NCI-H1930 (cell line): Measurements from ENCODE around the gene PGA5.
"Not testable (repeated sequence)": the region's sequence is repeated elsewhere in the genome, so short reads cannot be mapped to it uniquely, and the experiment has no call there.

ENCODE experiments used
- DNase-seq, 2 experiments: peaks; one replicate each; lab custom pipeline; 2025; lab: John Stamatoyannopoulos, UW

Gene PGA5

GRCh38 chr11:61226457-61227137 is 14.4 kb upstream of the PGA5 start:
- DNase-seq = not testable (repeated sequence)

GRCh38 chr11:61229458-61229857 is 11.5 kb upstream of the PGA5 start:
- not testable (repeated sequence) for DNase-seq

DNA sequence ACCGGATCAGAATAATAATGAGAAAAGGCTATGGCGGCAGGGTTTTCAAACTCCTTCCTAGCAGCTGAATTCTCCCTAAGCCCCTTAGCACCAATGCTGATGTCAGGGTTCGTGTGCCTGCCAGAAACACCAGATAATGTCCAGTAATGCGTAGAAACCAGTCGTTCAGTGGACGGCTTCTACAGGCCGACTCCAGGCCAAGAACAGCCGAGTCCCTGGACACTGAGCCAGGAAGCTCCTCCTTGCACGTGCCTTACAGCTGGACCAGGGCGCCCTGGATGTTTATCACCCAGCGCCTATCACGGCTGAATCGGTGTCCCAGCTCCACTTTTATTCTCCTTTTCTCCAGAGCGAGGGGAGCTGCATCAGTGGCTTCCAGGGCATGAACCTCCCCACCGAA is 9.9 kb upstream of the PGA5 start:
- not testable (repeated sequence) for DNase-seq

GRCh38 chr11:61231585-61231984 is 9.4 kb upstream of the PGA5 start:
- not testable (repeated sequence) for DNase-seq

DNA sequence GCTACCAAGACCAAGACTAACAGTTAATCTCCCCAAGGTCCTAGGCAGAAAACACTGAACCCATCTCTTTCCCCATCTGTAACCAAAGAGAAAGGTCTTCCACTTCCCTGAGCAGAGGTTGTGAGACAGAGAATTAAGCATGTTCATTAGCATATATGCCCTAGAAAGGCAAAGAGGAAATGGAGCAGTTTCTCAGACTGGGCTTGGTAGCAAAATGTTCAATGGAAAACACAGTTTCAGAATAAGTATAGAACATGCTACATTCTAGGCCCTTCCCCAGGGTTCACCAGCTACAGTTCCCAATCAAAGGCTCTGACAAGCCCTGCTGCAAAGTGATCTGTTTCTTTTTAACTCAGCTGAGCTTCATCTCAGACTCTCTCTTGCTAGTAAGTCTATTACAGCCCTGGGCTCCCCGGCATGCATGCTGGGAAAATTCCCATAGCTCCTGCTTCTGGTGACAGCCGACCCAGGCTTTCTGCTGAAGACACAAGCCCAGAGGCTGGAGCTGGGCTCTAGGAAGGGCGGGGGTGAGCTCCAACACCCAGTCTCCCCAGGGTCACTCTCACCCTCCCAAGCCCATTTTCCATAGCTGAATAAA is 8.3 kb upstream of the PGA5 start:
- not testable (repeated sequence) for DNase-seq

- not testable (repeated sequence) for DNase-seq
These were observed 3.8 kb upstream of the PGA5 start for GRCh38 chr11:61237130-61237529.

- DNase-seq = not testable (repeated sequence)
These were observed 687 bp upstream of the PGA5 start for GRCh38 chr11:61240288-61240687.

DNA sequence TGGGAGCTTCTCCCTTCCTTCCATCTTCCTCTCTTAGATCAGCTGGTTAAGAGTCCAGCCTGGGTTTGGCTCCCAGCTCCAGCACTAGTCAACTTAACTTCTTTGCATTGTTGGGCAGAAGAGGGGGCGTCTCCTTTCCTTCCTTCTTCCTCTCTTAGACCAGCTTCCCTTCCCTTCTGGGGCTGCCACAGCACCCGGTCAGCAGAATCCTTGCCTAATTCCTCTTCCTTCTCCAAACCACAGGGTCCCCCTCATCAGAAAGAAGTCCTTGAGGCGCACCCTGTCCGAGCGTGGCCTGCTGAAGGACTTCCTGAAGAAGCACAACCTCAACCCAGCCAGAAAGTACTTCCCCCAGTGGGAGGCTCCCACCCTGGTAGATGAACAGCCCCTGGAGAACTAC is 551 bp downstream of the PGA5 start:
- DNase-seq = not testable (repeated sequence)

DNA sequence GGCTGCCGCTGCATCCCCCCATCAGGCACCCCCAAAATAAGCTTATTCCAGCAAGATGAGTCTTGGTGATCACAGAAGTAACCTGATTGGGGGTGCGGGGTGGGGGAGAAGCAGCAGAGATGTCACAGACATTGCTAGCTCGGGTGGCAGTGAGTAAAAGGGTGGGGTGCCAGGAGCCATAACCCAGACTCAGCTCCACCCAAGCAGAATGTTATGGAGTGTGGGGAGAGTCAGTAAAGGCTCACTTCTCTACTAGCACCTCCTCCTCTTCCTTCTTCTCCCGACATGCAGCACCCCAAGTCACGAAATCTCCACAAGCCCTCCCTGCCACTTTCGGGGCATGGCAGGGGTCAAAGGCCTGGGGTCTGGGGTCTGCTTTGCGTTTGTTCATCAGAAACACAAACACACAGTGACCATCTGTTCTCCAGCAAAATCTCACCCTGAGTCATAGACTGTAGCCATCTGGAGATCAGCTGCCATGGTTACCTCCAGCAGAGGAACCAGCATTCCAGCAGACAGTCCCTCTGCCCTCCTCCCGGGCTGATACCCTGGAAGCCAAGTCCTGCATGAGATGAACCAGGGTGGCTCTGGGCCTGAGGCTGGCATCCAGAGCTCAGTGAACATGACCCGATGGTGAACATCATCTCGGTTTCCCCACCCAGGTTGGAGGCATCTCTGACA is 4.4 kb downstream of the PGA5 start:
- DNase-seq = not testable (repeated sequence)

GRCh38 chr11:61248071-61248470 is 7.1 kb downstream of the PGA5 start:
- not testable (repeated sequence) for DNase-seq

GRCh38 chr11:61249201-61249600 is 8.2 kb downstream of the PGA5 start:
- DNase-seq = not testable (repeated sequence)

GRCh38 chr11:61250796-61251765 is 10.1 kb downstream of the PGA5 start:
- not testable (repeated sequence) for DNase-seq

DNA sequence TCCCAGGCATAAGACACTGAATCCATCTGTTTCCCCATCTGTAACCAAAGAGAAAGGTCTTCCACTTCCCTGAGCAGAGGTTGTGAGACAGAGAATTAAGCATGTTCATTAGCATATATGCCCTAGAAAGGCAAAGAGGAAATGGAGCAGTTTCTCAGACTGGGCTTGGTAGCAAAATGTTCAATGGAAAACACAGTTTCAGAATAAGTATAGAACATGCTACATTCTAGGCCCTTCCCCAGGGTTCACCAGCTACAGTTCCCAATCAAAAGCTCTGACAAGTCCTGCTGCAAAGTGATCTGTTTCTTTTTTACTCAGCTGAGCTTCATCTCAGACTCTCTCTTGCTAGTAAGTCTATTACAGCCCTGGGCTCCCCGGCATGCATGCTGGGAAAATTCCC is 11.4 kb downstream of the PGA5 start:
- DNase-seq = not testable (repeated sequence)

GRCh38 chr11:61254403-61255025 is 13.5 kb downstream of the PGA5 start:
- peak in 1 of 2 experiments; percentile 18 for DNase-seq

- DNase-seq = no peak
These were observed 15.9 kb downstream of the PGA5 start for GRCh38 chr11:61256710-61257482.

GRCh38 chr11:61258546-61258945 is 17.6 kb downstream of the PGA5 start:
- DNase-seq = no peak

GRCh38 chr11:61259363-61259762 is 18.4 kb downstream of the PGA5 start:
- DNase-seq = no peak

DNA sequence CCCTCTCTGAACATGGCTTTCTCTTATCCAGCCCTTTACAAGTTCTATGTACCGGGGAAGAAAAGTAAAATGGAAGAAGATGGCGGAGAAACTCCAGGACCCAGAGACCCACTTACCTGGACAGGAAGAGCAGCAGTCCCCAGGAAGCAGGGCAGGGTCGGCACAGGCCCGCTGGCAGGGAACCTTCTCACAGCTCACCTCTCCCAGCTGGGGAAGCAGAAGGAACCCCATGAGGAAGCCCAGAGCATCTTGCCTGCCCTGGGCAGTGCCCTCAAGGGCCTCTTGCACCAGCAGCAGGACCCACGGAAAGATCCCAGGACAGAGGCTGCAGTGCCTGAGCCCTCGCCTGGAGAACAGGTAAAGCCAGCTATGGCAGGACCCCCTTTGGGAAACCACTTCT is 23.4 kb downstream of the PGA5 start:
- DNase-seq = no peak

- no peak for DNase-seq
These were observed 23.8 kb downstream of the PGA5 start for GRCh38 chr11:61264795-61265194.

DNA sequence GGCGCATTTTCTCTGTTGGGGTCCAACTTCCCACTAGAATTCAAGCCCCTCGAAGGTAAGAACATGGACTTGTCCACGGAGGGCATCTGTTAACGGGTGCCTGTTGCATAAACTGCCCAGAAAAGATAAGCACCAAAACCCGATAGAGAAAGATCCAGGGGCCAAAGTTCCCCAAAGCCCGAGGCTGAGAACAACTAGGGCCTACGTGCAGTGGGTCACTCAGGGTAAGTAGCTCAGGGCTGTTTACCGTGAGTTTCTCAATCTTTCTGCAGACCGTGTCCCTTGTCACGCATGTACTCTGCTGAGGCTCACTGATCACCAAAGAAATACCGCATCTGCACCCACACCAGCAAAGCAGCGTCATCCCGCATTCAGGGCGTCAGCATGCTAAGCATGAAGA is 24.4 kb downstream of the PGA5 start:
- DNase-seq = no peak

DNA sequence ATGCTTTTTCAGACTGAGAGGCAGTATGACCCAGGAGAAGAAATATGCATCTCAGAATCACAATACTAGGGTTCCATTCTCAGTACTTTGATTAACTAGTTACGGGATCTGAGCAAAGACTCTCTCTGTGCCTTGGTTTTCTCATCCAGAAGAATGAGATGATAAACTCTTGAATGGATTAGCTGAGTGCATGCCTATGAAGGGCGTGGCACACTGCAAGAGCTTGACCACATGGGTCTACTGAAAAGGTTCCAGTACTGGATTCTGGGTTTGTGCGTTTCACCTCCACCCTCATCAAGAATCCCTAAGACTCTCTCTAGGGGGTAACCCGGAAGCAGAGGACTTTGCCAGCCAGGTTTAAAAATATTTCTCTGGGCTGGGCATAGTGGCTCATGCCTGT is 25.6 kb downstream of the PGA5 start:
- no peak for DNase-seq
